ENCODE results near the gene ATP5F1B. TPM values are rescaled to one million over a fixed set of nuclear protein-coding genes. Genes with fewer than 3 reads are reported as not detected.

The ATP5F1B gene
- total RNA-seq, 1 experiment from 2014 or later: 1,051 TPM

DNA sequence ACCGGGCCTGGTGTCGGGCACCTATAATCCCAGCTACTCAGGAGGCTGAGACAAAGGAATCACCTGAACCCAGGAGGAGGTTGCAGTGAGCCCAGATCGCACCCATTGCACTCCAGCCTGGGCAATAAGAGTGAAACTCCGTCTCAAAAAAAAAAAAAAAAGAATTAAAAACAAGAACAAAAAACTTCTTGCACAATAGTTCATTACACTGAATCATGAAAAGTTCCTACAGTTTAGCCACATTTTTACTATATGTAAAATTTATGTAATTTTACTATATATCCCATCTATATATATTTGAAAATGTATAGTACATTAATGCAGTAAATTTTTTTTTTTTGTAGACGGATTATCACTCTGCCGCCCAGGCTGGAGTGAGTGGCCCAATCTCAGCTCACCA, 4.6 kb downstream of the ATP5F1B start:
- RAD21 ChIA-PET (ENCODE audit: low non-redundant PET in 1 of 2, low total read pairs in 2 of 2, uncharacterized antibody in 2 of 2, unreplicated experiment in 2 of 2): no interaction called here
- Histone ChIP-seq H3K27me3 (ENCODE audit: insufficient read depth, low read length) (no peaks in the 10 kb centered on the region), H3K4me2 (ENCODE audit: low read length) (no peak overlapping the region), H3K9ac (ENCODE audit: low read length) (no peak overlapping the region), H3K4me3 (replicated peaks in 1 of 2; ENCODE audit: low read depth in 1 of 2, low read length in 2 of 2) (no peak overlapping the region), H3K36me3 (ENCODE audit: control insufficient read depth in 1 of 2, insufficient read depth in 2 of 2, low read length in 2 of 2) (peaks cover 57 to 58% of the 10 kb centered on the region in 2 experiments), H3K9me2 (ENCODE audit: insufficient read depth) (no peaks in the 10 kb centered on the region), H3K79me2 (ENCODE audit: insufficient read depth, low read length) (peaks cover 70% of the 10 kb centered on the region), H3K4me1 (ENCODE audit: control insufficient read depth in 1 of 2, insufficient read depth in 2 of 2, low read length in 2 of 2) (peaks cover 13 to 38% of the 10 kb centered on the region in 2 experiments), H3K9me3 (ENCODE audit: control insufficient read depth in 1 of 2, insufficient read depth in 1 of 2, low read depth in 1 of 2, low read length in 2 of 2) (no peaks in the 10 kb centered on the region), H2AFZ (ENCODE audit: low read depth, low read length, poor library complexity, severe bottlenecking) (no peak overlapping the region), H4K20me1 (ENCODE audit: insufficient read depth) (peaks cover 21% of the 10 kb centered on the region; the same call in 1 of the 2 replicates), H3K27ac (ENCODE audit: low read depth, low read length) (no peak overlapping the region)
- POLR2A ChIA-PET: interaction anchor here (1.1 kb wide), 1 partner anchor 14 kb away, joined by 3 read pairs; no protein-coding TSS in a partner anchor
- DNase-seq (ENCODE audit: low read depth, low spot score) (no peak), ATAC-seq (no peak)
- CTCF ChIA-PET: no interaction called here
- TF ChIP-seq RAD21 (IDR thresholded peaks at IDR 0.05; ENCODE audit: low read depth) (no peak), ELF1 (IDR thresholded peaks at IDR 0.05; ENCODE audit: borderline replicate concordance, low read depth) (no peak), ZNF274 (IDR thresholded peaks at IDR 0.05; ENCODE audit: low read depth, low read length) (no peak), SP1 (IDR thresholded peaks at IDR 0.05; ENCODE audit: low read depth) (no peak), CEBPB (IDR thresholded peaks at IDR 0.05; ENCODE audit: low read depth) (no peak), TCF7L2 (IDR thresholded peaks at IDR 0.05; ENCODE audit: borderline replicate concordance, extremely low read depth, insufficient read depth, insufficient read length) (no peak), SRF (IDR thresholded peaks at IDR 0.05; ENCODE audit: low read depth) (no peak), YY1 (IDR thresholded peaks at IDR 0.05; ENCODE audit: extremely low read depth, insufficient replicate concordance, low read depth, low read length) (no peak), CBX3 (IDR thresholded peaks at IDR 0.05; ENCODE audit: low read depth) (no peak), JUND (IDR thresholded peaks at IDR 0.05) (no peak)
- TF ChIP-seq, protein P1, sequence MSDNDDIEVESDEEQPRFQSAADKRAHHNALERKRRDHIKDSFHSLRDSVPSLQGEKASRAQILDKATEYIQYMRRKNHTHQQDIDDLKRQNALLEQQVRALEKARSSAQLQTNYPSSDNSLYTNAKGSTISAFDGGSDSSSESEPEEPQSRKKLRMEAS (IDR thresholded peaks at IDR 0.05): no peak
- TF ChIP-seq, protein P2, sequence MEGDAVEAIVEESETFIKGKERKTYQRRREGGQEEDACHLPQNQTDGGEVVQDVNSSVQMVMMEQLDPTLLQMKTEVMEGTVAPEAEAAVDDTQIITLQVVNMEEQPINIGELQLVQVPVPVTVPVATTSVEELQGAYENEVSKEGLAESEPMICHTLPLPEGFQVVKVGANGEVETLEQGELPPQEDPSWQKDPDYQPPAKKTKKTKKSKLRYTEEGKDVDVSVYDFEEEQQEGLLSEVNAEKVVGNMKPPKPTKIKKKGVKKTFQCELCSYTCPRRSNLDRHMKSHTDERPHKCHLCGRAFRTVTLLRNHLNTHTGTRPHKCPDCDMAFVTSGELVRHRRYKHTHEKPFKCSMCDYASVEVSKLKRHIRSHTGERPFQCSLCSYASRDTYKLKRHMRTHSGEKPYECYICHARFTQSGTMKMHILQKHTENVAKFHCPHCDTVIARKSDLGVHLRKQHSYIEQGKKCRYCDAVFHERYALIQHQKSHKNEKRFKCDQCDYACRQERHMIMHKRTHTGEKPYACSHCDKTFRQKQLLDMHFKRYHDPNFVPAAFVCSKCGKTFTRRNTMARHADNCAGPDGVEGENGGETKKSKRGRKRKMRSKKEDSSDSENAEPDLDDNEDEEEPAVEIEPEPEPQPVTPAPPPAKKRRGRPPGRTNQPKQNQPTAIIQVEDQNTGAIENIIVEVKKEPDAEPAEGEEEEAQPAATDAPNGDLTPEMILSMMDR (IDR thresholded peaks at IDR 0.05 in 2 of 3, conservative IDR thresholded peaks at IDR 0.05 in 1 of 3; ENCODE audit: borderline replicate concordance in 1 of 3, insufficient read depth in 1 of 3, low read depth in 2 of 3, low read length in 2 of 3): no peak
- TF ChIP-seq, protein P3, sequence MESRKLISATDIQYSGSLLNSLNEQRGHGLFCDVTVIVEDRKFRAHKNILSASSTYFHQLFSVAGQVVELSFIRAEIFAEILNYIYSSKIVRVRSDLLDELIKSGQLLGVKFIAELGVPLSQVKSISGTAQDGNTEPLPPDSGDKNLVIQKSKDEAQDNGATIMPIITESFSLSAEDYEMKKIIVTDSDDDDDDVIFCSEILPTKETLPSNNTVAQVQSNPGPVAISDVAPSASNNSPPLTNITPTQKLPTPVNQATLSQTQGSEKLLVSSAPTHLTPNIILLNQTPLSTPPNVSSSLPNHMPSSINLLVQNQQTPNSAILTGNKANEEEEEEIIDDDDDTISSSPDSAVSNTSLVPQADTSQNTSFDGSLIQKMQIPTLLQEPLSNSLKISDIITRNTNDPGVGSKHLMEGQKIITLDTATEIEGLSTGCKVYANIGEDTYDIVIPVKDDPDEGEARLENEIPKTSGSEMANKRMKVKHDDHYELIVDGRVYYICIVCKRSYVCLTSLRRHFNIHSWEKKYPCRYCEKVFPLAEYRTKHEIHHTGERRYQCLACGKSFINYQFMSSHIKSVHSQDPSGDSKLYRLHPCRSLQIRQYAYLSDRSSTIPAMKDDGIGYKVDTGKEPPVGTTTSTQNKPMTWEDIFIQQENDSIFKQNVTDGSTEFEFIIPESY (IDR thresholded peaks at IDR 0.05; ENCODE audit: extremely low read depth, insufficient replicate concordance, low read length): no peak
- BruUV-seq (replicated peaks): no TSS peak
- intact Hi-C loops (cut with micrococcal nuclease): no loop called here

Measured in HCT116 (cell line).